Stomach (tissue), 4 donors: ENCODE measurements around the gene COL4A2.

Experiments
- CTCF ChIP-seq, 7 experiments: fragments of 450-650 bp in 4 of 7; fragments of 200-600 bp in 3 of 7; sonication (generic) in 3 of 7; IDR thresholded peaks; one replicate each; pipeline ENCODE4 v1.5.1; 2016 to 2019; ENCODE audit warnings: antibody characterized with exemption in 7 of 7, control low read depth in 2 of 7, mild to moderate bottlenecking in 1 of 7
- POLR2A ChIP-seq, 4 donors: fragments of 450-650 bp; IDR thresholded peaks; one replicate each; pipeline ENCODE4 v1.6.1; 2016; ENCODE audit warnings: antibody characterized with exemption in 4 of 4, control low read depth in 2 of 4, mild to moderate bottlenecking in 1 of 4, moderate library complexity in 1 of 4

- TF ChIP-seq CTCF (IDR thresholded peaks at IDR 0.05) (no peak), POLR2A (IDR thresholded peaks at IDR 0.05) (no peak)
Measured at GRCh38 chr13:110397436-110398115, 90.5 kb downstream of the COL4A2 start.
